Loucy (cell line): ENCODE measurements around the gene BCL7B.

Experiments used
- H2AFZ ChIP-seq: fragments of 200-600 bp; sonication (generic); 2 replicates; pipeline ENCODE4 v1.6.0; 2016; ENCODE audit warnings: antibody characterized with exemption, mild to moderate bottlenecking, low read length, moderate library complexity
- H3F3A ChIP-seq: fragments of 200-600 bp; 2 replicates; pipeline ENCODE4 v1.6.0; 2016; ENCODE audit warnings: antibody characterized with exemption, low read depth, mild to moderate bottlenecking
- H3K27me3 ChIP-seq: fragments of 200-600 bp; sonication (generic); 2 replicates; pipeline ENCODE4 v1.6.1; 2014; ENCODE audit warnings: low read length, mild to moderate bottlenecking; ENCODE audit not compliant: insufficient read depth, poor library complexity, severe bottlenecking
- H3K36me3 ChIP-seq: fragments of 200-600 bp; sonication (generic); 2 replicates; pipeline ENCODE4 v1.6.1; 2016; ENCODE audit warnings: low read length; ENCODE audit not compliant: insufficient read depth
- H3K4me1 ChIP-seq: fragments of 200-600 bp; sonication (generic); 2 replicates; pipeline ENCODE4 v1.5.1; 2014; ENCODE audit warnings: low read length, mild to moderate bottlenecking; ENCODE audit not compliant: insufficient read depth, poor library complexity, severe bottlenecking
- H3K4me2 ChIP-seq: fragments of 200-600 bp; sonication (generic); 2 replicates; pipeline ENCODE4 v1.6.0; 2014; ENCODE audit warnings: antibody characterized with exemption, low read length, low read depth, mild to moderate bottlenecking; ENCODE audit not compliant: poor library complexity, severe bottlenecking
- H3K4me3 ChIP-seq: fragments of 200-600 bp; sonication (generic); 2 replicates; pipeline ENCODE4 v1.5.1; 2014; ENCODE audit warnings: low read length, mild to moderate bottlenecking, mixed read lengths; ENCODE audit not compliant: poor library complexity, severe bottlenecking
- H3K79me2 ChIP-seq: fragments of 200-600 bp; sonication (generic); 2 replicates; pipeline ENCODE4 v1.6.1; 2014; ENCODE audit warnings: low read length; ENCODE audit not compliant: insufficient read depth
- H3K9ac ChIP-seq: fragments of 200-600 bp; sonication (generic); 2 replicates; pipeline ENCODE4 v1.6.0; 2014; ENCODE audit warnings: mild to moderate bottlenecking, low read depth, low read length, moderate library complexity; ENCODE audit not compliant: poor library complexity, severe bottlenecking
- H3K9me2 ChIP-seq: fragments of 200-600 bp; sonication (generic); replicated peaks from 2 replicates; pipeline ENCODE4 v1.6.1; 2016; ENCODE audit warnings: low read depth, low read length, mixed read lengths
- H3K9me3 ChIP-seq: fragments of 200-600 bp; sonication (generic); 2 replicates; pipeline ENCODE4 v1.6.1; 2014; ENCODE audit warnings: mild to moderate bottlenecking, antibody characterized with exemption, low read length, low read depth; ENCODE audit not compliant: insufficient read depth
- H4K20me1 ChIP-seq: fragments of 200-600 bp; sonication (generic); 2 replicates; pipeline ENCODE4 v1.6.0; 2014; ENCODE audit warnings: antibody characterized with exemption, low read length, mild to moderate bottlenecking; ENCODE audit not compliant: insufficient read depth, poor library complexity, severe bottlenecking
- CTCF ChIP-seq: fragments of 200-600 bp; sonication (generic); conservative IDR thresholded peaks from 2 replicates; pipeline ENCODE4 v1.5.1; 2014; ENCODE audit warnings: mild to moderate bottlenecking, antibody characterized with exemption, low read length
- EZH2phosphoT487 ChIP-seq: fragments of 200-600 bp; IDR thresholded peaks from 2 replicates; pipeline ENCODE4 v1.6.1; 2018; ENCODE audit warnings: antibody characterized with exemption, mild to moderate bottlenecking, moderate library complexity, borderline replicate concordance

BCL7B gene

GRCh38 chr7:73487486-73487885 lies 70.0 kb downstream of the BCL7B start:
- no peaks in the 10 kb centered on the region for H3K9me2 ChIP-seq
- H3F3A ChIP-seq = no peaks in the 10 kb centered on the region
- H3K27me3 ChIP-seq = no peaks in the 10 kb centered on the region
- H3K4me1 ChIP-seq = no peaks in the 10 kb centered on the region
- peaks cover 57% of the 10 kb centered on the region for H3K79me2 ChIP-seq
- peaks cover 50% of the 10 kb centered on the region for H4K20me1 ChIP-seq
- TF ChIP-seq CTCF = no peak
- no peak for TF ChIP-seq EZH2phosphoT487
- H3K36me3 ChIP-seq = peaks cover 96% of the 10 kb centered on the region
- H3K4me3 ChIP-seq = no peak overlapping the region
- no peak overlapping the region for H3K9ac ChIP-seq
- H3K9me3 ChIP-seq = no peaks in the 10 kb centered on the region
- H3K4me2 ChIP-seq = no peak overlapping the region
- no peak overlapping the region for H2AFZ ChIP-seq
